Fibroblast of villous mesenchyme (primary cell): ENCODE data around the gene CTNNA3. TPM values are rescaled to one million over a fixed set of nuclear protein-coding genes. Genes with fewer than 3 reads are reported as not detected.

Experiments
- DNase-seq: peaks from one replicate; pipeline ENCODE4 v3.0.0-alpha.2; 2010; ENCODE audit warnings: low read depth
- H3K4me3 ChIP-seq: 2 replicates; pipeline ENCODE4 v1.5.1; 2011; ENCODE audit warnings: low read depth, mild to moderate bottlenecking, low read length
- total RNA-seq: library from RNA; depleted of rRNA; stranded (reverse); fragments of >200 nt; gene quantifications from 2 replicates; pipeline ENCODE4 v1.2.3, GENCODE V29; 2012
- TF ChIP-seq, protein P1 (sequence below): IDR thresholded peaks from 2 replicates; pipeline ENCODE4 v1.5.1; 2012; ENCODE audit warnings: low read depth, mild to moderate bottlenecking, low read length; ENCODE audit not compliant: insufficient read depth

The CTNNA3 gene
- total RNA-seq, 1 donor = not detected

DNA sequence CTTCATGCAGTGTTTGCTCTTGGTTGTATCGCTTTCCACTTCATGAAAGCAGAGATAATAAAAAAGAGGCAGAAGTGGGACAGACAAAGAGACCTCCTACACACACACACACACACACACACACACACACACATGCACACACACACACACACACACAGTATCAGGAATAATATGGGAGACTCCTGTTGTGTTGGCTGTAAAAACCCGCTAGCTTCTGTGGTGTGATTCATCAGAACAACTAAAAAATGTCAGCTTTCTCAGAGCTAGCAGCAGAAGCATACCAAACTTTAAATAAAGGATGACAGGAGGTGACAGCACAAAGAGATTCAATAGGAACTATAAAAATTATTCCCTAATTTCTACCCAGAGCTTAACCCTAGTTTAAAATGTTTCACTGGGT is 918.3 kb downstream of the CTNNA3 start:
- DNase-seq = no peak
- H3K4me3 ChIP-seq = no peak overlapping the region
- TF ChIP-seq, protein P1, sequence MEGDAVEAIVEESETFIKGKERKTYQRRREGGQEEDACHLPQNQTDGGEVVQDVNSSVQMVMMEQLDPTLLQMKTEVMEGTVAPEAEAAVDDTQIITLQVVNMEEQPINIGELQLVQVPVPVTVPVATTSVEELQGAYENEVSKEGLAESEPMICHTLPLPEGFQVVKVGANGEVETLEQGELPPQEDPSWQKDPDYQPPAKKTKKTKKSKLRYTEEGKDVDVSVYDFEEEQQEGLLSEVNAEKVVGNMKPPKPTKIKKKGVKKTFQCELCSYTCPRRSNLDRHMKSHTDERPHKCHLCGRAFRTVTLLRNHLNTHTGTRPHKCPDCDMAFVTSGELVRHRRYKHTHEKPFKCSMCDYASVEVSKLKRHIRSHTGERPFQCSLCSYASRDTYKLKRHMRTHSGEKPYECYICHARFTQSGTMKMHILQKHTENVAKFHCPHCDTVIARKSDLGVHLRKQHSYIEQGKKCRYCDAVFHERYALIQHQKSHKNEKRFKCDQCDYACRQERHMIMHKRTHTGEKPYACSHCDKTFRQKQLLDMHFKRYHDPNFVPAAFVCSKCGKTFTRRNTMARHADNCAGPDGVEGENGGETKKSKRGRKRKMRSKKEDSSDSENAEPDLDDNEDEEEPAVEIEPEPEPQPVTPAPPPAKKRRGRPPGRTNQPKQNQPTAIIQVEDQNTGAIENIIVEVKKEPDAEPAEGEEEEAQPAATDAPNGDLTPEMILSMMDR = no peak

GRCh38 chr10:66773472-66773817 is 922.5 kb downstream of the CTNNA3 start:
- TF ChIP-seq, protein P1 = no peak
- no peak overlapping the region for H3K4me3 ChIP-seq
- DNase-seq = no peak

DNA sequence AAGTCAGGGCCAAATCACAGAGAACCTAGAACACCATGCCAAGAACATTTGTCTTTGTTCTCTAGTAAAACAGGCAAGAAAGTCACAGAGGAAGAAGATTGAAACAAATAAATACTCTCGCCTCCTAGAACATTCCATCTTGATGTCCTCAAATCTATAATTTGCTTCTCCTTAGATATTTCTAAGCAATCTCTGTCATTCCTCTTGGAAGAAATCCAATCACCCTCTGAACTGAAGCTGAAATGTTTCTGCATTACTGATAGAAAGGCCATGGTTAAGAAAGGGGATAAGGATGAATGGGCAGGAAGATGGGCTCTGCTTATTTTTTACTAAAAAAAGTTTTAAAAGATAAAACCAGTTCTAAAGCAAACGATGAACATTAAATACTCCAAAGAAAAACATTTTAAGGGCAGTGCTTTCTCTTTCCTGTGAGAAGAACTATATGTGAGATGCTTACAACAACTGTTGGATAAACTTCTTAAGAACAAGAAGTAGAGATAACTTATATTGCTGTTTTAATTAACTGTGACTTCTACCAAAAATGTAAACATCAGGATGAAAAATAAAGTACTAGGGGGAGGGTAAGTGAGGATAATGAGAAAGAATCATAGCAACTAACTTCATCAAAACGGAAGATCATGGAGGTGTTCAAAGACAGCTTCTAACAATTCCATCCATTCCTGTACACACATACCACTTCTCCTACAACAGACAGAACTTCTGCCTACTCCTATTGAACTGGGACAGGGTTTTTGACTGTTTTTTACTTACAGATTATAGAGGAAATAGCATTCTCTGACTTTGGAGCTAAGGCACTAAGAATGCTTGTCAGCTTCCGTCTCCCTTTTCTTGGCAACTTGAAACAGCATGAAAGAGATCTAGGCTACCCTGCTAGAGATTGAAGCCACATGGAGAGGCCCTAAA is 923.2 kb downstream of the CTNNA3 start:
- TF ChIP-seq, protein P1 = no peak
- DNase-seq = no peak
- no peak overlapping the region for H3K4me3 ChIP-seq

DNA sequence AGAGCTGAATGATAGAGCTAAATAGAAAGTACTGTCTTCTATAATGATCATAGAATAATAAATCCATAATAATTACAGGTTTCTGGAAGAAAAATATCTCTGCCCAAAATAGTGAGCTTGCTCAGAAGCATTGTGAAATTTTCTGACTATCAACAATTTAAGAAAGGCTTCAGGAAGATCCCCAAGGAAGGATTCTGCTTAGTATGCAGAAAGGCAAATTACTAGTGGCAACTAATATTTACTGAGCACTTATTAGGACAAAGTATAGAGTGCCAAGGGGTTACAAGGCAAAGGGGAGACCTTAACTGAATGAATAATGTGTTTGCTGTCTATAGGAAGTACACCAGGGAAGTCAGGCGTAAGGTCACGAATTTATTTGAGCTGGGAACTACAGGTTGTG is 928.3 kb downstream of the CTNNA3 start:
- no peak overlapping the region for H3K4me3 ChIP-seq
- TF ChIP-seq, protein P1 = no peak
- DNase-seq = no peak

DNA sequence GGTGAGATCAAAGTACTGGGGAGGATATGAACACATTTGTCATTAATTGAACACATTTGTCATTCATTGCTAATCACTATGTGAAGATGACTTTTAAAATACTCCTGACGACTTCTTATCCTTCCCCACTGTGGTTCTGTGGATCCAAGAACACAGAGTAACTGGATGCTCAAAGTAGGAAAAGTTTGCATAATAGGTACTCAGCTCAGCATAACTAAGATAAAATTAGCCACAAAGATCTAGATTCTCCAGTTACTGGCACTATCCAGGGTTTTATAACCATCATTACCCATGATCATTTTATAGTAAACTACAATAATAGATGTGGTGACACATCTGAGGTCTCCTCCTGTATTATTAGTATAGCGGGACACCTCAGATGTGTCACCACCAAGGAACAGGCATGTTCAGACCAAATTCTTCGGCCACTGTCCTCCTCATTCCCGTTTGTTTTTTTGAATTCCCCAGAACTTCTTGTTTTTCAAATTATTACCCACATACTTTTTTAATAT is 933.7 kb downstream of the CTNNA3 start:
- TF ChIP-seq, protein P1 = no peak
- H3K4me3 ChIP-seq = no peak overlapping the region
- no peak for DNase-seq

GRCh38 chr10:66760941-66761340 is 935.1 kb downstream of the CTNNA3 start:
- no peak overlapping the region for H3K4me3 ChIP-seq
- no peak for DNase-seq
- TF ChIP-seq, protein P1 = no peak
